Eye (tissue), 1 donor: ENCODE measurements around the gene LRRC75A.

ENCODE experiments used
- DNase-seq: peaks from one replicate; pipeline ENCODE4 v3.0.0-alpha.2; 2015

The LRRC75A gene

DNA sequence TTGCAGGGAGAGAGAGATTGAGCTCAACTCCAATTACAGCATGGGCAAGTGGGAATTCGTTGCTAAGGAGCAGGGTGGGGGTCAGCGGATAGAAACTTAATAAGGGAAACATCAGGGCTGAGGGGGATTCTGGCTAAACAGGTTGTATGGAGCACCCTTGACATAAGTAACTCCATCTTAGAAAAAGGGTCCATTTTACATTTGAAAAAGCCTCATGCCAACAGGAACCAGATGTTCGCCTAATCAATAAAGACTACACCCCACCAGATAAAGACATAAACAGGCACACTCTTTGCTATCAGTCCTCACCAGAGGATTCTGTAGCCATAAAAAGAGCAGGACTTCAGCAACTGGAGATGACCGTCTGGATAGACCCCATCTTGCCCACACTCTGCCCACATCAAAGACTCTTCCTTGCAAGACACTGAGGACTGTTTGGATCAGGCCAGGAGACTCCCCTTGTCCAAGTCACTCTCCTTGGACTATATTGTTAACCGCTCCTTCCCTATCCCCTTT is 1.6 kb upstream of the LRRC75A start:
- no peak for DNase-seq

- no peak for DNase-seq
These were observed 879 bp upstream of the LRRC75A start for GRCh38 chr17:16492613-16493530.

- peak; percentile 64 for DNase-seq
These were observed 776 bp downstream of the LRRC75A start for GRCh38 chr17:16491131-16491702.

GRCh38 chr17:16489431-16489830 is 2.6 kb downstream of the LRRC75A start:
- DNase-seq = no peak

- DNase-seq = no peak
These were observed 3.0 kb downstream of the LRRC75A start for GRCh38 chr17:16488968-16489337.

- DNase-seq = no peak
These were observed 3.6 kb downstream of the LRRC75A start for GRCh38 chr17:16488186-16488967.

- DNase-seq = peak; percentile 70
These were observed 5.4 kb downstream of the LRRC75A start for GRCh38 chr17:16486373-16487250.

- no peak for DNase-seq
These were observed 7.4 kb downstream of the LRRC75A start for GRCh38 chr17:16484445-16485175.

DNA sequence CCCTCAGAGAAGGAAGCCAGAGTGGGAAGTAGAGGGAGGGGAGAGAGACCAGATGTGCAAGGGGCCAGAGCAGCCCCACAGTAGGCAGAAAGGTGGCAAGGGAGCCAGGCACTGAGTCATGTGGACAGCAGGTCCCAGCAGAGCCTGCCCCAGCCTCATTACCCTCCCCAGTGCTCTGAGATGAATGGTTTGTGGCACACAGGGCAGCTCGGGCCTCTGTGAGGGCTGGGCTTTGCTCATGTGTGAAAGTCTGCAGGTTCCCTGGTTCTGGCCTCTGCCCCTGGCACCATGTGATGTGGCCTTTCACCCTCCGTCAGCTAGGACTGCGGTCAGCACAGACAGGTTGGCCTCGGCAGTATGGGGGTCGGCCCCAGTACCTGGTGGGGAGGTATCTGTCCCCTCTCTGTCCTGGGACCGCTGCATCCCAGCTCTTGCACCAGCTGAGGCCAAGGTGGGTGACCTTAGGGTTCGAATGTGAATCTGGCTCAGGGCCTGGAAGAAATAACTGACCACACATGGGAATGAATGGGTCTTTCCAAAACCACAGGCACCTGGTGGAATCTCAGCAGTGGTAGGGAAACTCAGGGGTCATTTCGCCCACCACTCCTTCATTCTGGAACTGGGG is 8.9 kb downstream of the LRRC75A start:
- no peak for DNase-seq

- no peak for DNase-seq
These were observed 9.7 kb downstream of the LRRC75A start for GRCh38 chr17:16482253-16482652.

DNA sequence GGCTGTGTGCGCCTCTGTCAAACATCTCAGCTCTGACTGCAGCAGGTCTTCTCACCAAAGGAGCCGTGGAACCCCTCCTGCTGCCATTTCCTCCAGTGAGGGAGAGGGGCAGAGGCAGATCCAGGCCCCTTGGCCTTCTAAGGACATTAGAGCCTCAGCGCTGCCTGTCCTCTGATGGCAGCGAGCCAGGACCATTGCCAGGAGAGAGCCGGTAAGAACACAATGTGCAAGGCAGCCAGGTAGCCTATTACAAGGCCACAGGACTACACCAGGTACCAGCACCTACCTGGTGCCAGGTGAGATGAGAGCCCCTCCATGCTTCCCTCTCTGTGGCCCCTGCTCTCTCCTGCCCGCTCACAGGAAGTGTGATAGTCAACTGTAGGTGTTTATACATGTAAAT is 11.0 kb downstream of the LRRC75A start:
- DNase-seq = no peak

GRCh38 chr17:16479264-16479663 is 12.7 kb downstream of the LRRC75A start:
- no peak for DNase-seq

DNA sequence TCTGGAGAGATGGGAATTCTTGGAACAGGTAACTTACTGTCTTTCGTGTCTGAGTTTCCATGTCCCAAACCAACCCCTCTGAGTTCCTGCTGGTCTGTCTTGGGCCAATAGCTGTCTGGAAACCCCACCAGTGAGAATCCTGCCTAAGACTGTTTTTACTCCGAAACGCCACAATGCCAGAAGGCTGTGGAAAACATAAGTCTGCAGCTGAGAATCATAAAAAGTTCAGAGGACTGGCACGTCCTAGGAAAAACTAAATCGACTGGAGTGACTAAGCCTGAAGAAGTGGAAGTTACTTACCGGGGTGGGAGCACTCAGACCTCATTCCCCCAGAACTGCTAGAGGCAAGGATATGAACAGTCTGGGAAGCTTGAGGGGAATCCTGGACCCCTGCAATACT is 13.3 kb downstream of the LRRC75A start:
- DNase-seq = no peak

- DNase-seq = no peak
These were observed 14.3 kb downstream of the LRRC75A start for GRCh38 chr17:16477666-16478065.

DNA sequence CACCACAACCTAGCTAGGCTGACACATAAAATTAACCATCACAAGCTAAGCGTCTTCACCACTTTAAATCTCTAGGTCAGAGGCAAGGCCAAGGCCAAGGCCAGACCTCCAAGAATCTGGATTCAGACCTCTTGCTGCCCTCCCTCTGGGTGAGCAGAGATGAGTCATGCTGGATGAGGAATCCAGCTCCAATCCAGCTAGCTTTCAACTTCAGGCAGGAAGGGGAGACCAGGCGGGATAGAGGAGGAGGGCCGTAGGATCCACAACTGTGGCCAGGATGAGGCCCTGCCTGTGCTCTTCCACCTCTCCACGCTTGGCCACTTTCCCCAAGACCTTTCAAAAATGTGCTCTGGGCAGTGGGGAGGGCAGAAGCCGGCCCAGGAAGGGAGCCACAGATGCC is 14.7 kb downstream of the LRRC75A start:
- DNase-seq = no peak

DNA sequence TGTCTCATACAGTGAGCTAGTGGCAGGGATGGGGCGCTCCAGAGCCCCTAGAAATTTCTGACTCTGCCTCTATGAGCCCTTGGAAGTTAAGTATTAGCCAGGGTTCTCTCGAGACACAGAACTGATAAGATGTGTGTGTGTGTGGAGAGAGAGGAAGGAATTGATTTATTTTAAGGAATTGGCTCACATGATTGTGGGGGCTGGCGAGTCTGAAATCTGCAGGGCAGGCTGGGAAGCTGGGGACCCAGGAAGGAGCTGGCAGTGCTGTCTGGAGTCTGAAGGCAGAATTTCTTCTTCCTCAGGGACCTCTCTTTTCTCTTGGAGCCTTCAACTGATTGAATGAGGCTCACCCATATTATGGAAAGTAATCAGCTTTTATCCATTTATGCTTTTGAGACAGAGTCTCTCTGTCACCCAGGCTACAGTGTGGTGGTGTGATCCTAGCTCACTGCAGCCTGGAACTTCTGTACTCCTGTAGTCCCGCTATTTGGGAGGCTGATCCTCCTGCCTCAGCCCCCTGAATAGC is 16.8 kb downstream of the LRRC75A start:
- no peak for DNase-seq

DNA sequence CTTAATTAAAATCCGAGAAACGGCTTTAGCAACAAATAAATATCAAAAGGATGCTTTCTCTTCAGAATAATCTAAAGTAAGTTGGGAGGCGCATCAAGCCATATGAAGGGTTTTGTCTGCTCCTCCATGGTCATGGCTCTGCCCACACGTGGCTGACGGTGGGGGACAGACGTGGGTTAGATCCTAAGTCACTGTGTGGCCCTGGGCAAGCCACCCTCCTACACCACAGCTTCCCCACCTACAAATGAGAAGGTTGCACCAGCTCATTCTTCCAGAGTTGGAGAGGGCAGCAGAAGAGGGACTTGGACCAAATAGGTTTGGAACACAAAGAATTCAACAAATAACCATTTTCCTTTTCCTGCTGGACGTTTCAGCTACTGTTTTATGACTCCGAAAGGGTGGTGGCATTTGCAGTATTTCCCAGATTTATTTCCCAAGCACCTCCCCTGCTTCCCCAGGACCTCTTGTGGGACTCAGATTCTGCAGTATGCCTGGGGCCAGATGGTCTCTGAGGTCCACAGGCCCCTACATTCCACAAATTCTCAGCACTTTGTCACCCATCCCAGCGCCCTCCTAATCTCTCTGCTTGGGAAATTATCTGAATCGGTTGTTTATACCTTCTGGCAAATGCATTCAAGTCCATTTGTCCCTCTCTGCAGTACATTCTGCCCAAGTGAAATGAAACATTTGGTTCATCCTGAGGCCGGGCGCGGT is 17.8 kb downstream of the LRRC75A start:
- no peak for DNase-seq

GRCh38 chr17:16473044-16474011 is 18.7 kb downstream of the LRRC75A start:
- no peak for DNase-seq

GRCh38 chr17:16472539-16472938 is 19.5 kb downstream of the LRRC75A start:
- DNase-seq = no peak
